A549 (cell line): ENCODE results near the gene FBN3. TPM values are rescaled to one million over a fixed set of nuclear protein-coding genes. Genes with fewer than 3 reads are reported as not detected.
"Not testable (repeated sequence)": the region's sequence is repeated elsewhere in the genome, so short reads cannot be mapped to it uniquely, and the experiment has no call there.

Experiments used
- ATAC-seq, 2 experiments: fragments of 200-7000 bp in 1 of 2; fragments of >200 bp in 1 of 2; cut with Nextera tagmentation in 1 of 2; cut with Tn5 transposase in 1 of 2; 3 replicates each; pipeline versions ENCODE4 v1.8.0 to v1.9.1; 2018 to 2020; ENCODE audit warnings: mild to moderate bottlenecking in 1 of 2, moderate library complexity in 1 of 2
- CTCF ChIA-PET: fragments of 300-600 bp; sonication (Branson Sonifier 250); formaldehyde crosslinking; extraction: SDS; loops from one replicate; lab custom pipeline; 2021; ENCODE audit warnings: antibody characterized with exemption, inconsistent platforms; lab: Yijun Ruan, JAX
- POLR2A ChIA-PET: fragments of 350-600 bp; formaldehyde crosslinking; extraction: SDS; loops from one replicate; lab custom pipeline; 2021; ENCODE audit warnings: antibody characterized with exemption, inconsistent platforms; lab: Yijun Ruan, JAX
- DNase-seq, 2 experiments: peaks; one replicate each; pipeline versions ENCODE4 v3.0.0 to v3.0.0-alpha.2; 2011 to 2016; ENCODE audit warnings: low read depth in 1 of 2, low spot score in 1 of 2
- FAIRE-seq: peaks from 2 replicates; lab custom pipeline; 2011; peaks lifted over from hg19 to GRCh38; lab: Jason Lieb, UNC
- H3K27ac ChIP-seq, 2 experiments: fragments of >200 bp; sonication (Bioruptor Twin); formaldehyde crosslinking; 3 replicates each; pipeline ENCODE4 v1.5.1; 2016 to 2017
- H3K4me1 ChIP-seq: fragments of >200 bp; sonication (Bioruptor Twin); formaldehyde crosslinking; 3 replicates; pipeline ENCODE4 v1.6.1; 2016
- H3K4me2 ChIP-seq: fragments of >200 bp; sonication (Bioruptor Twin); formaldehyde crosslinking; 3 replicates; pipeline ENCODE4 v1.6.1; 2016
- H3K4me3 ChIP-seq: fragments of >200 bp; sonication (Bioruptor Twin); formaldehyde crosslinking; 3 replicates; pipeline ENCODE4 v1.5.1; 2016
- H3K9me3 ChIP-seq: fragments of >200 bp; sonication (Bioruptor Twin); formaldehyde crosslinking; 3 replicates; pipeline ENCODE4 v1.6.1; 2016
- BHLHE40 ChIP-seq: IDR thresholded peaks from 2 replicates; pipeline ENCODE4 v1.6.1; 2012; ENCODE audit warnings: low read depth, low read length, inconsistent platforms
- CEBPB ChIP-seq, 2 experiments: fragments of >200 bp in 1 of 2; sonication (Bioruptor Twin) in 1 of 2; formaldehyde crosslinking in 1 of 2; IDR thresholded peaks; 2 replicates each; pipeline ENCODE4 v1.6.1; 2012 to 2016
- CTCF ChIP-seq: fragments of >200 bp; sonication (Bioruptor Twin); formaldehyde crosslinking; IDR thresholded peaks from 3 replicates; pipeline ENCODE4 v1.5.1; 2016
- ELK1 ChIP-seq: fragments of 150-350 bp; IDR thresholded peaks from 2 replicates; pipeline ENCODE4 v1.6.1; 2014; ENCODE audit warnings: low read depth, mild to moderate bottlenecking, low read length
- EP300 ChIP-seq, 2 experiments: fragments of >200 bp; sonication (Bioruptor Twin); formaldehyde crosslinking; IDR thresholded peaks; 2 replicates in 1 of 2; 3 replicates in 1 of 2; pipeline ENCODE4 v1.6.1; 2016 to 2017
- FOSL2 ChIP-seq, 2 experiments: fragments of 450-650 bp in 1 of 2; fragments of >200 bp in 1 of 2; sonication (Bioruptor Twin) in 1 of 2; formaldehyde crosslinking; IDR thresholded peaks; 2 replicates each; pipeline versions ENCODE4 v1.5.0 to v1.6.1; 2016 to 2020; ENCODE audit warnings: mild to moderate bottlenecking in 1 of 2, moderate library complexity in 1 of 2
- FOXS1 ChIP-seq: fragments of 250-450 bp; sonication (Bioruptor Pico); IDR thresholded peaks from 2 replicates; pipeline ENCODE4 v1.5.0; 2020; ENCODE audit warnings: mild to moderate bottlenecking, moderate library complexity
- GATA3 ChIP-seq: IDR thresholded peaks from 2 replicates; pipeline ENCODE4 v1.6.1; 2012; ENCODE audit warnings: borderline replicate concordance
- HDAC2 ChIP-seq: fragments of 200-600 bp; sonication (generic); IDR thresholded peaks from 2 replicates; pipeline ENCODE4 v1.6.1; 2016
- HOXB5 ChIP-seq: fragments of 250-450 bp; sonication (Bioruptor Pico); IDR thresholded peaks from 2 replicates; pipeline ENCODE4 v1.5.0; 2020; ENCODE audit warnings: mild to moderate bottlenecking, moderate library complexity
- MAFK ChIP-seq: fragments of 450-650 bp; IDR thresholded peaks from 2 replicates; pipeline ENCODE4 v1.6.1; 2014; ENCODE audit not compliant: partially characterized antibody
- NPAS2 ChIP-seq: fragments of 250-450 bp; sonication (Bioruptor Pico); IDR thresholded peaks from 2 replicates; pipeline ENCODE4 v1.8.0; 2022; ENCODE audit warnings: mild to moderate bottlenecking, moderate library complexity, borderline replicate concordance
- PBX3 ChIP-seq: IDR thresholded peaks from 2 replicates; pipeline ENCODE4 v1.6.1; 2012
- POLR2AphosphoS2 ChIP-seq: conservative IDR thresholded peaks from 2 replicates; pipeline ENCODE4 v1.6.1; 2012; ENCODE audit warnings: low read length, improper control_type of control experiment, inconsistent platforms
- RAD21 ChIP-seq, 2 experiments: fragments of >200 bp in 1 of 2; sonication (Bioruptor Twin) in 1 of 2; formaldehyde crosslinking in 1 of 2; IDR thresholded peaks in 1 of 2; conservative IDR thresholded peaks in 1 of 2; 2 replicates in 1 of 2; 3 replicates in 1 of 2; pipeline ENCODE4 v1.6.1; 2012 to 2018; ENCODE audit warnings: inconsistent platforms in 1 of 2
- RCOR1 ChIP-seq: fragments of 150-350 bp; IDR thresholded peaks from 2 replicates; pipeline ENCODE4 v1.6.1; 2014; ENCODE audit warnings: antibody characterized with exemption, low read length, low read depth
- SMC3 ChIP-seq: fragments of >200 bp; sonication (Bioruptor Twin); formaldehyde crosslinking; IDR thresholded peaks from 3 replicates; pipeline ENCODE4 v1.6.1; 2018; ENCODE audit warnings: inconsistent platforms
- TFCP2L1 ChIP-seq: fragments of 250-450 bp; sonication (Bioruptor Pico); IDR thresholded peaks from 2 replicates; pipeline ENCODE4 v1.5.0; 2021; ENCODE audit warnings: mild to moderate bottlenecking
- USF2 ChIP-seq: fragments of 450-650 bp; IDR thresholded peaks from 2 replicates; pipeline ENCODE4 v1.6.1; 2014; ENCODE audit warnings: antibody characterized with exemption
- WGBS: methylation state at CpG from one replicate; pipeline ENCODE4 v1.1.6; 2017; ENCODE audit errors: missing lambda C conversion rate; 5-methylcytosine and 5-hydroxymethylcytosine counted together
- polyA plus RNA-seq, 4 experiments: library from polyadenylated mRNA; depleted of rRNA in 3 of 4; stranded (reverse); fragments of >200 nt; fragmentation: RNase III in 1 of 4; extraction: RNeasy Plus Mini Kit Qiagen cat#74134 plus additional on column Dnase treatment in 1 of 4; gene quantifications; 2 replicates in 3 of 4; 3 replicates in 1 of 4; pipeline ENCODE4 v1.2.3, GENCODE V29; 2011 to 2017

The FBN3 gene
- polyA plus RNA-seq, 2 of the 4 experiments (the other 2 are of a cell fraction), result not detected

GRCh38 chr19:8154014-8154413 lies 4.6 kb upstream of the FBN3 start:
- peak in 1 of 2 experiments; percentile 65; a peak in 3 of 6 replicates for ATAC-seq
- Histone ChIP-seq H3K4me2 (peak overlapping the region; percentile 44; the same call in 1 of the 3 replicates), H3K4me1 (peaks cover 15% of the 10 kb centered on the region)
- not testable (repeated sequence) for H3K27ac ChIP-seq, FAIRE-seq, H3K9me3 ChIP-seq, H3K4me3 ChIP-seq, DNase-seq
- WGBS, result 20% methylated on average over 10 of the region's 10 CpGs
- ChIA-PET CTCF (interaction anchor here (0.6 to 1.3 kb wide), 3 partner anchors 22 to 1008 kb away, joined by 3 to 7 read pairs (median 4); no protein-coding TSS in a partner anchor), POLR2A (interaction anchor here (1.3 kb wide), 1 partner anchor 211 kb away, joined by 3 read pairs; the partner anchor contains the start of gene TIMM44)
- TF ChIP-seq RAD21 (conservative IDR thresholded peaks at IDR 0.05 in 1 of 2, IDR thresholded peaks at IDR 0.05 in 1 of 2), result 0 out of 5 replicates have a peak, but pooled peaks of 1 of the 2 experiments have one; percentile 11
- peak; percentile 10; the same call in 1 of the 3 replicates for TF ChIP-seq CTCF

- FAIRE-seq (no peak), DNase-seq (no peak), ATAC-seq (no peak)
- ChIA-PET POLR2A (no interaction called here), CTCF (interaction anchor here (1.0 kb wide), 1 partner anchor 101 kb away, joined by 3 read pairs; no protein-coding TSS in a partner anchor)
- 24% methylated on average over 5 of the region's 5 CpGs for WGBS
- Histone ChIP-seq H3K4me1 (peaks cover 15% of the 10 kb centered on the region), H3K27ac (no peak overlapping the region), H3K9me3 (no peaks in the 10 kb centered on the region), H3K4me3 (no peak overlapping the region), H3K4me2 (no peak overlapping the region)
- TF ChIP-seq BHLHE40 (no peak), HDAC2 (no peak), PBX3 (no peak), FOSL2 (IDR thresholded peaks at IDR 0.05) (no peak), FOSL2 (CRISPR knock-in tag; IDR thresholded peaks at IDR 0.05) (no peak), USF2 (no peak), EP300 (IDR thresholded peaks at IDR 0.05) (no peak), FOXS1 (no peak), GATA3 (no peak), HOXB5 (CRISPR knock-in tag) (no peak), TFCP2L1 (no peak), MAFK (no peak), POLR2AphosphoS2 (no peak), CEBPB (IDR thresholded peaks at IDR 0.05) (no peak), ELK1 (no peak), RCOR1 (no peak), NPAS2 (CRISPR knock-in tag) (no peak), SMC3 (no peak)
- TF ChIP-seq, all 56 proteins: peak for 0
Measured at GRCh38 chr19:8151767-8152035, 2.3 kb upstream of the FBN3 start.
